Suprapubic skin (tissue), 4 donors: Measurements from ENCODE around the gene LRRC27. TPM values are rescaled to one million over a fixed set of nuclear protein-coding genes. Genes with fewer than 3 reads are reported as not detected.

Source experiments
- DNase-seq, 2 donors: peaks; one replicate each; pipeline ENCODE4 v3.0.0-alpha.2; 2019; ENCODE audit warnings: low spot score in 2 of 2
- H3K27ac ChIP-seq: fragments of 200-600 bp; sonication (generic); one replicate; pipeline ENCODE4 v1.5.1; 2019
- H3K27me3 ChIP-seq: fragments of 200-600 bp; sonication (generic); one replicate; pipeline ENCODE4 v1.5.1; 2019
- H3K36me3 ChIP-seq: fragments of 200-600 bp; sonication (generic); one replicate; pipeline ENCODE4 v1.5.1; 2019
- H3K4me1 ChIP-seq: fragments of 200-600 bp; sonication (generic); one replicate; pipeline ENCODE4 v1.5.1; 2019
- H3K4me3 ChIP-seq: fragments of 200-600 bp; sonication (generic); one replicate; pipeline ENCODE4 v1.5.1; 2019; ENCODE audit warnings: mild to moderate bottlenecking
- H3K9me3 ChIP-seq: fragments of 200-600 bp; sonication (generic); one replicate; pipeline ENCODE4 v1.5.1; 2019
- CTCF ChIP-seq, 2 donors: fragments of 200-600 bp in 1 of 2; fragments of 450-650 bp in 1 of 2; sonication (generic) in 1 of 2; IDR thresholded peaks; one replicate each; pipeline ENCODE4 v1.5.1; 2016 to 2019; ENCODE audit warnings: antibody characterized with exemption in 2 of 2, mild to moderate bottlenecking in 1 of 2, moderate library complexity in 1 of 2
- EP300 ChIP-seq: sonication (generic); formaldehyde crosslinking; IDR thresholded peaks from one replicate; pipeline ENCODE4 v1.6.1; 2017; ENCODE audit warnings: antibody characterized with exemption
- POLR2A ChIP-seq, 2 donors: fragments of 450-650 bp; IDR thresholded peaks; one replicate each; pipeline ENCODE4 v1.6.1; 2017; ENCODE audit warnings: antibody characterized with exemption in 2 of 2, mild to moderate bottlenecking in 2 of 2, moderate library complexity in 2 of 2
- POLR2AphosphoS5 ChIP-seq, 3 donors: sonication (generic); formaldehyde crosslinking; IDR thresholded peaks; one replicate each; pipeline ENCODE4 v1.6.1; 2017; ENCODE audit warnings: antibody characterized with exemption in 3 of 3
- WGBS: methylation state at CpG from one replicate; pipeline ENCODE4 v1.1.5; 2018; 5-methylcytosine and 5-hydroxymethylcytosine counted together
- total RNA-seq, 4 donors: library from RNA; depleted of rRNA; stranded (reverse); fragments of >200 nt; gene quantifications; one replicate each; pipeline ENCODE4 v1.1.0, GENCODE V29; 2016

LRRC27 gene
- total RNA-seq, 4 donors from 2014 or later = 6.6 to 13.1 (median 7.1) TPM

GRCh38 chr10:132382231-132382922, 50.4 kb downstream of the LRRC27 start:
- DNase-seq = peak; percentile 53 to 54
- no peak for TF ChIP-seq EP300
- TF ChIP-seq CTCF (IDR thresholded peaks at IDR 0.05) = no peak
- TF ChIP-seq POLR2AphosphoS5 (IDR thresholded peaks at IDR 0.05) = no peak
- no peak for TF ChIP-seq POLR2A (IDR thresholded peaks at IDR 0.05)
- Histone ChIP-seq H3K4me1 (peaks cover 2% of the 10 kb centered on the region), H3K27ac (no peak overlapping the region), H3K4me3 (no peak overlapping the region), H3K9me3 (no peaks in the 10 kb centered on the region), H3K36me3 (no peaks in the 10 kb centered on the region), H3K27me3 (no peaks in the 10 kb centered on the region)
- WGBS = 73% methylated on average over 16 of the region's 16 CpGs

GRCh38 chr10:132383101-132383500, 51.1 kb downstream of the LRRC27 start:
- H3K4me1 ChIP-seq = peaks cover 8% of the 10 kb centered on the region
- H3K9me3 ChIP-seq = no peaks in the 10 kb centered on the region
- H3K27me3 ChIP-seq = no peaks in the 10 kb centered on the region
- no peak overlapping the region for H3K4me3 ChIP-seq
- no peak overlapping the region for H3K27ac ChIP-seq
- 84% methylated on average over 8 of the region's 8 CpGs for WGBS
- DNase-seq = peak; percentile 47 to 55
- no peaks in the 10 kb centered on the region for H3K36me3 ChIP-seq
- TF ChIP-seq EP300 (no peak), POLR2A (IDR thresholded peaks at IDR 0.05) (no peak), POLR2AphosphoS5 (IDR thresholded peaks at IDR 0.05) (no peak), CTCF (IDR thresholded peaks at IDR 0.05) (no peak)

- H3K27ac ChIP-seq = no peak overlapping the region
- WGBS = 75% methylated on average over 10 of the region's 13 CpGs
- no peaks in the 10 kb centered on the region for H3K36me3 ChIP-seq
- no peak overlapping the region for H3K4me3 ChIP-seq
- TF ChIP-seq POLR2AphosphoS5 (IDR thresholded peaks at IDR 0.05) = no peak
- no peak for TF ChIP-seq CTCF (IDR thresholded peaks at IDR 0.05)
- TF ChIP-seq EP300 = no peak
- no peak for TF ChIP-seq POLR2A (IDR thresholded peaks at IDR 0.05)
- H3K4me1 ChIP-seq = peaks cover 9% of the 10 kb centered on the region
- peak; percentile 38 to 72 for DNase-seq
- H3K9me3 ChIP-seq = no peaks in the 10 kb centered on the region
- no peaks in the 10 kb centered on the region for H3K27me3 ChIP-seq
Measured at GRCh38 chr10:132383751-132384196, 51.8 kb downstream of the LRRC27 start.

- H3K27ac ChIP-seq = no peak overlapping the region
- no peaks in the 10 kb centered on the region for H3K27me3 ChIP-seq
- no peaks in the 10 kb centered on the region for H3K36me3 ChIP-seq
- H3K4me1 ChIP-seq = peaks cover 19% of the 10 kb centered on the region
- H3K4me3 ChIP-seq = no peak overlapping the region
- 79% methylated on average over 13 of the region's 20 CpGs for WGBS
- DNase-seq = peak; percentile 36 to 71
- H3K9me3 ChIP-seq = no peaks in the 10 kb centered on the region
- TF ChIP-seq CTCF (IDR thresholded peaks at IDR 0.05) (no peak), POLR2A (IDR thresholded peaks at IDR 0.05) (no peak), EP300 (no peak), POLR2AphosphoS5 (IDR thresholded peaks at IDR 0.05) (no peak)
Measured at GRCh38 chr10:132384618-132385388, 52.8 kb downstream of the LRRC27 start.

- Histone ChIP-seq H3K9me3 (no peaks in the 10 kb centered on the region), H3K4me3 (no peak overlapping the region), H3K36me3 (no peaks in the 10 kb centered on the region), H3K27me3 (no peaks in the 10 kb centered on the region), H3K4me1 (peaks cover 20% of the 10 kb centered on the region), H3K27ac (no peak overlapping the region)
- no peak for DNase-seq
- TF ChIP-seq POLR2A (IDR thresholded peaks at IDR 0.05) (no peak), EP300 (no peak), CTCF (IDR thresholded peaks at IDR 0.05) (no peak), POLR2AphosphoS5 (IDR thresholded peaks at IDR 0.05) (no peak)
- WGBS = 55% methylated on average over 5 of the region's 5 CpGs
Measured at GRCh38 chr10:132385389-132385667, 53.3 kb downstream of the LRRC27 start.
